ENCODE data around the gene TMEM270.

- no peak for TF ChIP-seq CTCF (IDR thresholded peaks at IDR 0.05)
- TF ChIP-seq POLR2AphosphoS5 (IDR thresholded peaks at IDR 0.05; ENCODE audit: low read depth, low read length): no peak
- no peak for TF ChIP-seq REST (IDR thresholded peaks at IDR 0.05; ENCODE audit: insufficient read depth in 1 of 2, low read depth in 2 of 2, low read length in 1 of 2)
Measured at GRCh38 chr7:73815436-73815835, 45.5 kb upstream of the TMEM270 start.

All from Panc1 (cell line).